Stimulated activated CD4-positive, alpha-beta T cell treated with anti-CD3 and anti-CD28 coated beads, Interleukin-2, amount 100 ng/mL, for 48 hours (primary cell): Measurements from ENCODE around the gene ADISSP.
A peak's percentile ranks its signal among the peaks of the same experiment; 100 is the strongest.
"Not testable (repeated sequence)": the region's sequence is repeated elsewhere in the genome, so short reads cannot be mapped to it uniquely, and the experiment has no call there.

Experiments
- DNase-seq, 2 donors: peaks; one replicate each; pipeline ENCODE4 v3.0.0-alpha.2; 2020

ADISSP gene

GRCh38 chr20:3797592-3798372, 30.2 kb upstream of the ADISSP start:
- no peak for DNase-seq

- no peak for DNase-seq
Observed at GRCh38 chr20:3797226-3797545, 29.6 kb upstream of the ADISSP start.

DNA sequence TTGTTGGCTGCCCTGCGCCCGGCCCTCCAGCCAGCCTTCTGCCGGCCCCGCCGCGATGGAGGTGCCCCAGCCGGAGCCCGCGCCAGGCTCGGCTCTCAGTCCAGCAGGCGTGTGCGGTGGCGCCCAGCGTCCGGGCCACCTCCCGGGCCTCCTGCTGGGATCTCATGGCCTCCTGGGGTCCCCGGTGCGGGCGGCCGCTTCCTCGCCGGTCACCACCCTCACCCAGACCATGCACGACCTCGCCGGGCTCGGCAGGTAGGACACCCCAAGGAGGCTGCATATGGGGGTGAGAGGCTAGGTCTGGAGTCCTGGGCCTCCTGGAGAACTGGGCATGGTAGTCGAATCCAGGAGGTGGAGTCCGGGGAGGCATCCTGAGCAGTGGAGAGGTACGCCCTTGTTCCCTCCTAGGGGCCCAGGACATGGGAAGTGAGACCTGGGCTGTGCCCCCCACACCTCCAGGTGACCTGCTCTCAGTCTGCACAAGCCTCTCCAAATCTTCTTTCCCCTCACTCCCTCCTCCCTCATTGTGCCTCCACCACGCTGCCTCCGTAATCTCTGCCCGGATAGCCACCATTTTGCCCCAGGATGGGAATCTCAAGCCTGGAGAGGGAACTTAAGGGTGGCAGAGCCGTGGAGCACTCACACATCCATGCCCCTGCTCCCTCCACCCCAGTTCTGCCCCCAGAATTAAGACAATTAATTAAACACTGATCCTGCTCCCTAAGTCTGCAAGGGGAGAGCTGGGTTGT, 29.1 kb upstream of the ADISSP start:
- DNase-seq: no peak

GRCh38 chr20:3795511-3796468, 28.2 kb upstream of the ADISSP start, which contains the start of gene CDC25B:
Gene CDC25B, plus strand, starts transcription at chr20:3796310. Its CDS starts 222 bp downstream, at chr20:3796532.
- peak; percentile 82 to 87 for DNase-seq

- no peak for DNase-seq
Observed at GRCh38 chr20:3794701-3795420, 27.3 kb upstream of the ADISSP start.

- DNase-seq: not testable (repeated sequence)
Observed at GRCh38 chr20:3794168-3794567, 26.6 kb upstream of the ADISSP start.

DNA sequence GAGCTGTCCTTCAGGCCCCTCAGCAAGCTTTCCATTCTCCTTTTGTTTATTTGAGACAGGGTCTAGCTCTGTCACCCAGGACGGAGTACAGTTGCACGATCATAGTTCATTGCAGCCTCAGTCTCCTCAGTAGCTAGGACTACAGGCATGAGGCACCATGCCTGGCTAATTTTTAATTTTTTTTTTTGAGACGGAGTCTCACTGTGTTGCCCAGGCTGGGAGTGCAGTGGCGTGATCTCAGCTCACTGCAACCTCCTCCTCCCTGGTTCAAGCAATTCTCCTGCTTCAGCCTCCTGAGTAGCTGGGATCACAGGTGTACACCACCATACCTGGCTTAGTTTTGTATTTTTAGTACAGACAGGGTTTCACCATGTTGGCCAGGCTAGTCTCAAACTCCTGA, 21.6 kb upstream of the ADISSP start:
- DNase-seq: not testable (repeated sequence)

- no peak for DNase-seq
Observed at GRCh38 chr20:3788685-3789155, 21.2 kb upstream of the ADISSP start.

DNA sequence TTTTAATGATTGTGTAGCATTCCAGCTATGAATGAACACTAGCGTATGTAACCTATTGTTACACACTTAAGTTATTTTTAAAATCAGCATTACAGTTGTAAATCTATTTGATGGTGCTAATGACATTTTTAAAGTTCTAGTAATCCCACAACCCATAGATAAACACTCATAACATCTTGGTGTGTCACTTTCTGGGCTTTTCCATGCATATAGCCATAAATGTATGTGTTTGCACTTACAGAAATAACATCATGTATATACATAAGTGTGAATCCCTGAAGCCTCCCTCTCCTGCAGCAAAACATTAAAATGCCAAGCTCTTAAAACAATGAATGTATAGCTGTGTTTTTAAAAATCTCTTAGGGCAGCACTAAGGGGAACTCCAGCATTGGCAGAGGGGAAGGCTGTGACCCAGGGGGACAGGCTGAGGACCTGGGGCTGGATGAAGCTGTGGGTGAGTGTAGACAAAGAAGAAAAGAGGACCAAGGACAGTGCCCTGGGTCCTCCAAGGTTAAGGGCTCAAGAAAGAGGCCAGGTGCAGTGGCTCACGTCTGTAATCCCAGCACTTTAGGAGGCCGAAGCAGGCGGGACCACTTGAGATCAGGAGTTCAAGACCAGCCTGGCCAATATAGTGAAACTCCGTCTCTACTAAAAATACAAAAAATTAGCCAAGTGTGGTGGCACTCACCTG, 19.9 kb upstream of the ADISSP start:
- no peak for DNase-seq

DNA sequence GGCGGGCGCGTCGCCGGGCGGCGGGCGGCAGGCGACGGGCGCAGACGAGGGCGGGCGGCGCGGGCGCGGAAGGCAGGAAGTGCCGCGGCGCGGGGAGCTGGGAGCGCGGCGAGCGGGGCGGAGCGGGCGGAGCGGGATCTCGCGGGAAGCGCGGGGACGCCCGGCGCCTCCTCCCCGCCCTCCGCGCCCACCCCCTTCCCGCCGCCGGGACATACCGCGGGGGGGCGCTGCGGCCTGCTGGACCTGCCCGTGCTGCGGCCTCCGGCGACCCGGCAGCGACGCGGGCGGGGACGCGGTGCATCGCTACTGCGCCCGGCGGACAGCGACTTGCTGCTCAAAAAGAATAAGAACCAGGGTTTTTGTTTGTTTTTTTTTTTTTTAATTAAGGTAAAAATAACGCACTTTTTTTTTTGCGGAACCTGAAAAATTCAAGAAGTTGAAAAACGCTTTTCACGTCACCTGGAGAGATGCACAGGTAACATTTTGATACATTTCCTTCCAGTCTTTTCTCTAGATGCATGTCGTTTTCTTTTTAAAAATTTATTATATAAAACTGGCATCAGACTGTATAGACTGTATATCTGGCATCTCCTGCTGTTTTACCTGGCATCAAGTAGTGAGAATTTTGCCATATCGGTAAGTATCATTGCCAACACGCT, 19.2 kb upstream of the ADISSP start, which contains the start of gene CENPB:
Gene CENPB, minus strand, starts transcription at position 76 of the 659 bp plus-strand sequence. CDS start 257 bp downstream, outside the sequence.
- peak; percentile 91 to 95 for DNase-seq

DNA sequence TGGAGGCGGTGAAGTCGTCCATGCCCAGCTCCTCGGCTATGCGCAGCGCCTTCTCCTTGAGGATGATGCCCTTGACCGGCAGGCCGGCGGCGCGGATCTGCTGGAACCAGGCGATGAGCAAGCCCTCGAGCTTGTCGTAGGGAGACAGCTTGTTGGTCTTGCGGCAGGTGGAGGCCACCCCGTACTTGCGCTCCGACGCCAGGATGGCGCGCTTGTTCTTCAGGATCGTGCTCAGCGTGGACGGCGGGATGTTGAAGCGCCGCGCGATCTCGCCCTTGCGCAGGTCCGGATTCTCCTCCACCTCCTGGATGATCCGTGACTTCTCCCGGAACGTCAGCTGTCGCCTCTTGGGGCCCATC, 18.6 kb upstream of the ADISSP start:
- no peak for DNase-seq

DNA sequence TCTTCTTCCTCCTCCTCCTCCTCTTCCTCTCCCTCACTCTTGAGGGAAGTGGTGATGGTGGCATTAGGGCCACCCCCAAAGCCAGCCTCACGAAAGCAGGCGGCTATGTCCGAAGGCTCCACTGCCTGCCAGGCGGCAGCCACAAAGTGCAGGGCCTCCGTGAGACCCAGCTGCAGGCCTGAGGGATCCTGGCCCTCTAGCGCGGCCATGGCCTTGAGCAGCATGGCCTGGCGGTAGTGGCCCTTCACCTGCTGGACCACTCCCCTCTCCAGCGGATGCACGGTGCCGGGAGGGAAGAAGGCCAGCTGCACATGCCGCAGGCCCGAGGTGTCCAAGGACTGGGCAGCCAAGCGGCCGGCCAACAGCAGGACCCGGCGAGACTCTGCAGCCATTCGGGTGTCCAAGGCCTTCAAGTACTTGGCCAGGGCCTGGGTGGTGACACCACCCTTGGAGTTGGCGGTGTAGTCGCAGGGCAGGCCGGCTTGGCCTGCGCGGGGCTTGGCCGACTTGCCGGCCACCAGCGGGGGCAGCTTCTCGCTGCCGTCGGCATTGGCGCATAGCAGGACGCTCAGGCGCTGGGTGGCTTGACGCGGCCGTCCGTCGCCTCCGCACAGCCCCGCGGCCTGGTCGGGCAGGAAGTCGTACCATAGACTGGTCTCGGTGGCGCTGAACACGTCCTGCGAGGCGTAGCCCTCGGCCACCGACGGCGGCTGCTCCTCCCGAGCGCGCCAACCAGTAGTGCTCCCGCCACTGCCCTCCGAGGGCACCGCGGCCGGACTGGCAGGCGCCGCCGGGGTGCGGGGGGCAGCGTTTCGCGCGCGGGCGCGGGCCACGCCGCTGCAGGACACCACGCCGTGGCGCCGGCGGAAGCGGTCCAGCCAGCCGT, 17.9 kb upstream of the ADISSP start:
- DNase-seq: no peak

DNA sequence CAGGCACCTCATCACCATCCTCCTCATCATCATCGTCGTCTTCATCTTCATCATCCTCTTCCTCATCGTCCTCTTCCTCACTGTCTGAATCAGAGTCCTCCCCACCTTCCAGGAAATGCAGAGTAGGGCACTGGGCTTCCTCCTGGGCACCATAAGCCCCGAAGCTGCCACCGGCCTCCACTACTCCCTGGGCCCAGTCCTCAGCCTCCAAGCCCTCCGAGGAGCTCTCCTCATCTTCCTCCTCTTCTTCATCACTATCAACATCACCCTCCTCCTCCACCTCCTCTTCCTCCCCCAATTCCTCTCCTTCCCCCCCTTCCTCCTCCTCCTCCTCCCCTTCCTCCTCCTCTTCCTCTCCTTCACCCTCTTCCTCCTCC, 17.3 kb upstream of the ADISSP start:
- DNase-seq: no peak

GRCh38 chr20:3784216-3784853, 16.8 kb upstream of the ADISSP start:
- DNase-seq: no peak

DNA sequence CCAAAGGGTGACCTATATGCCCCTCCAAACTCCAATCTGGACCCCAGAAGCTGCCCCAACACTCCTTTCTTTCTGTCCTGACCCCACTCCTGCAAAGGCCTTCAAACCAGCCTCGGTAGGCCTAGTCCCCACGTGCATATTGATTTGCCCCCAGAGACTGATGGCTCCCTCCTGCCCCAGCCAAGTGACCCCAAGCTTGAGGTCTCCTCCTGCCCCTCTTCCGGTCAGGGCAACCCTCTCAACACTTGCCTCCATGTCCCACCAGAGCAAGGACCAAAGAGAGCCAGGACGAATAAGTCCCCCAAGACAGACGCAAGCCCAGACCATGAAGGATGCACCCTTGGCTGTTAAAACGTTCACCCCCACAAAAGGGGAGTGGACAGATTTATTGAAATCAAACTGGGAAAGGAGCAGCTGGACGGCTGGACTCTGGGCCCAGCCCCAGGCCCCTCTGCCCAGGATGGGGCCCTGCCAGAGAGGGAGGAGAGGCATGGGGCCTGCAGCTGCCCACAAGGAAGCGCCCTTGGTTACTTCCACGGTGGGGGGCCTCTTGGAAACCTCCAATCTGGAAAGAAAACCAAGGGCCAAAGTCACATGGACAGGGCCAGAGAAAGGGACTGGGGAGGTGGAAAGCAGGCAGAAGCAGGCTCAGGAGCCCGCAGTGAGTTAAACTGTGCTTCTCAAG, 16.1 kb upstream of the ADISSP start:
- DNase-seq: no peak

- no peak for DNase-seq
Observed at GRCh38 chr20:3783068-3783489, 15.5 kb upstream of the ADISSP start.

GRCh38 chr20:3782597-3782996, 15.0 kb upstream of the ADISSP start:
- DNase-seq: no peak

GRCh38 chr20:3781153-3781910, 13.8 kb upstream of the ADISSP start, which contains the start of gene SPEF1:
Gene SPEF1, minus strand, starts transcription at chr20:3781448. Its CDS starts 161 bp downstream, at chr20:3781287.
- DNase-seq: no peak
